ENCODE measurements around the gene RNF151. TPM values are rescaled to one million over a fixed set of nuclear protein-coding genes. Genes with fewer than 3 reads are reported as not detected.

Gene RNF151
- total RNA-seq, 4 donors from 2014 or later = not detected

GRCh38 chr16:1932050-1933028 is 34.3 kb upstream of the RNF151 start:
- H3K27me3 ChIP-seq = peaks cover 24% of the 10 kb centered on the region
- peaks cover 0 to 16% (median 7%) of the 10 kb centered on the region in 3 donors for H3K4me1 ChIP-seq
- no peak overlapping the region for H3K27ac ChIP-seq
- no peak for ATAC-seq
- WGBS, 2 donors (ENCODE audit: low coverage in 1 of 2) = no CpG with 5 or more reads among the region's 19 CpGs
- no peak overlapping the region for H3K4me3 ChIP-seq
- H3K9me3 ChIP-seq = no peaks in the 10 kb centered on the region
- peaks cover 0 to 8% of the 10 kb centered on the region in 2 donors for H3K36me3 ChIP-seq
- no peak for TF ChIP-seq EP300 (IDR thresholded peaks at IDR 0.05)
- no peak for TF ChIP-seq POLR2AphosphoS5 (IDR thresholded peaks at IDR 0.05)
- TF ChIP-seq CTCF (IDR thresholded peaks at IDR 0.05) = no peak
- no peak for TF ChIP-seq POLR2A (IDR thresholded peaks at IDR 0.05)

GRCh38 chr16:1933097-1933661 is 33.5 kb upstream of the RNF151 start:
- H3K27me3 ChIP-seq = peaks cover 24% of the 10 kb centered on the region
- no peaks in the 10 kb centered on the region for H3K9me3 ChIP-seq
- peaks cover 0 to 16% (median 7%) of the 10 kb centered on the region in 3 donors for H3K4me1 ChIP-seq
- WGBS, 2 donors (ENCODE audit: low coverage in 1 of 2) = no CpG with 5 or more reads among the region's 23 CpGs
- no peak overlapping the region for H3K4me3 ChIP-seq
- H3K27ac ChIP-seq = no peak overlapping the region
- no peak for ATAC-seq
- TF ChIP-seq EP300 (IDR thresholded peaks at IDR 0.05) = no peak
- no peak for TF ChIP-seq POLR2A (IDR thresholded peaks at IDR 0.05)
- TF ChIP-seq POLR2AphosphoS5 (IDR thresholded peaks at IDR 0.05) = no peak
- TF ChIP-seq CTCF (IDR thresholded peaks at IDR 0.05) = no peak
- peaks cover 0 to 17% of the 10 kb centered on the region in 2 donors for H3K36me3 ChIP-seq

- Histone ChIP-seq H3K4me3 (no peak overlapping the region), H3K9me3 (no peaks in the 10 kb centered on the region), H3K27me3 (peaks cover 15% of the 10 kb centered on the region), H3K36me3 (peaks cover 0 to 49% of the 10 kb centered on the region in 2 donors), H3K27ac (no peak overlapping the region), H3K4me1 (peaks cover 2 to 19% (median 5%) of the 10 kb centered on the region in 3 donors)
- no peak for TF ChIP-seq POLR2A (IDR thresholded peaks at IDR 0.05)
- TF ChIP-seq CTCF (IDR thresholded peaks at IDR 0.05) = no peak
- no peak for TF ChIP-seq EP300 (IDR thresholded peaks at IDR 0.05)
- TF ChIP-seq POLR2AphosphoS5 (IDR thresholded peaks at IDR 0.05) = no peak
- WGBS, 2 donors (ENCODE audit: low coverage in 1 of 2) = 90 to 91% methylated on average over 3 to 10 of the region's 11 CpGs
- no peak for ATAC-seq
These were observed 29.6 kb upstream of the RNF151 start for GRCh38 chr16:1936945-1937479.

- no peaks in the 10 kb centered on the region for H3K9me3 ChIP-seq
- no peak overlapping the region for H3K4me3 ChIP-seq
- H3K36me3 ChIP-seq = peaks cover 0 to 49% of the 10 kb centered on the region in 2 donors
- no peak overlapping the region for H3K27ac ChIP-seq
- WGBS, 2 donors (ENCODE audit: low coverage in 1 of 2) = 90 to 100% methylated on average over 1 to 4 of the region's 10 CpGs
- H3K4me1 ChIP-seq = peaks cover 2 to 25% (median 11%) of the 10 kb centered on the region in 3 donors
- no peak for TF ChIP-seq POLR2AphosphoS5 (IDR thresholded peaks at IDR 0.05)
- TF ChIP-seq POLR2A (IDR thresholded peaks at IDR 0.05) = no peak
- no peak for TF ChIP-seq EP300 (IDR thresholded peaks at IDR 0.05)
- TF ChIP-seq CTCF (IDR thresholded peaks at IDR 0.05) = no peak
- H3K27me3 ChIP-seq = peaks cover 2% of the 10 kb centered on the region
- ATAC-seq = no peak
These were observed 28.3 kb upstream of the RNF151 start for GRCh38 chr16:1938316-1938715.
